Measurements from ENCODE around the gene XYLB. TPM values are rescaled to one million over a fixed set of nuclear protein-coding genes. Genes with fewer than 3 reads are reported as not detected.

Gene XYLB
- polyA plus RNA-seq, 1 donor from 2014 or later: 0.50 TPM

GRCh38 chr3:38459499-38460048 lies 113.0 kb downstream of the XYLB start:
- Histone ChIP-seq H4K20me1 (ENCODE audit: insufficient read depth) (peaks cover 20% of the 10 kb centered on the region), H3K9ac (ENCODE audit: low read length) (no peak overlapping the region), H3K4me3 (ENCODE audit: low read length) (no peak overlapping the region), H3K36me3 (ENCODE audit: insufficient read depth, low read length) (no peaks in the 10 kb centered on the region), H3K27ac (ENCODE audit: low read length) (no peak overlapping the region), H3F3A (ENCODE audit: insufficient read depth, low read length, poor library complexity, severe bottlenecking) (no peaks in the 10 kb centered on the region), H3K9me3 (ENCODE audit: low read length) (no peaks in the 10 kb centered on the region), H3K9me2 (ENCODE audit: insufficient read depth, low read length) (no peaks in the 10 kb centered on the region), H3K27me3 (ENCODE audit: insufficient read depth, low read depth, low read length) (no peaks in the 10 kb centered on the region), H3K79me2 (replicated peaks; ENCODE audit: insufficient read depth, low read length) (peaks cover 96% of the 10 kb centered on the region), H2AFZ (ENCODE audit: low read depth, low read length) (no peak overlapping the region), H3K4me2 (ENCODE audit: low read length) (no peak overlapping the region)
- TF ChIP-seq REST (IDR thresholded peaks at IDR 0.05; ENCODE audit: borderline replicate concordance) (no peak), MXI1 (conservative IDR thresholded peaks at IDR 0.05; ENCODE audit: poor library complexity, severe bottlenecking) (no peak), RAD21 (conservative IDR thresholded peaks at IDR 0.05) (no peak), EP300 (conservative IDR thresholded peaks at IDR 0.05; ENCODE audit: poor library complexity, severe bottlenecking) (no peak), TAF1 (IDR thresholded peaks at IDR 0.05; ENCODE audit: low read depth) (no peak), EZH2 (IDR thresholded peaks at IDR 0.05; ENCODE audit: borderline replicate concordance, insufficient read depth, low read length, poor library complexity, severe bottlenecking) (no peak), POLR2AphosphoS5 (IDR thresholded peaks at IDR 0.05) (no peak), SMC3 (conservative IDR thresholded peaks at IDR 0.05; ENCODE audit: poor library complexity) (no peak), CTCF (IDR thresholded peaks at IDR 0.05; ENCODE audit: poor library complexity, severe bottlenecking) (no peak)

GRCh38 chr3:38460377-38461270 lies 114.0 kb downstream of the XYLB start:
- H3K36me3 ChIP-seq (ENCODE audit: insufficient read depth, low read length): no peaks in the 10 kb centered on the region
- H3K4me3 ChIP-seq (ENCODE audit: low read length): no peak overlapping the region
- no peaks in the 10 kb centered on the region for H3K27me3 ChIP-seq (ENCODE audit: insufficient read depth, low read depth, low read length)
- H3K4me2 ChIP-seq (ENCODE audit: low read length): no peak overlapping the region
- H2AFZ ChIP-seq (ENCODE audit: low read depth, low read length): no peak overlapping the region
- H3K79me2 ChIP-seq (replicated peaks; ENCODE audit: insufficient read depth, low read length): peaks cover 96% of the 10 kb centered on the region
- H4K20me1 ChIP-seq (ENCODE audit: insufficient read depth): peaks cover 19% of the 10 kb centered on the region
- H3K27ac ChIP-seq (ENCODE audit: low read length): no peak overlapping the region
- peaks cover under 1% of the 10 kb centered on the region for H3F3A ChIP-seq (ENCODE audit: insufficient read depth, low read length, poor library complexity, severe bottlenecking)
- no peaks in the 10 kb centered on the region for H3K9me3 ChIP-seq (ENCODE audit: low read length)
- no peak for TF ChIP-seq MXI1 (conservative IDR thresholded peaks at IDR 0.05; ENCODE audit: poor library complexity, severe bottlenecking)
- TF ChIP-seq SMC3 (conservative IDR thresholded peaks at IDR 0.05; ENCODE audit: poor library complexity): no peak
- no peak for TF ChIP-seq RAD21 (conservative IDR thresholded peaks at IDR 0.05)
- no peak for TF ChIP-seq REST (IDR thresholded peaks at IDR 0.05; ENCODE audit: borderline replicate concordance)
- TF ChIP-seq POLR2AphosphoS5 (IDR thresholded peaks at IDR 0.05): no peak
- TF ChIP-seq CTCF (IDR thresholded peaks at IDR 0.05; ENCODE audit: poor library complexity, severe bottlenecking): no peak
- no peak for TF ChIP-seq EP300 (conservative IDR thresholded peaks at IDR 0.05; ENCODE audit: poor library complexity, severe bottlenecking)
- TF ChIP-seq EZH2 (IDR thresholded peaks at IDR 0.05; ENCODE audit: borderline replicate concordance, insufficient read depth, low read length, poor library complexity, severe bottlenecking): no peak
- H3K9me2 ChIP-seq (ENCODE audit: insufficient read depth, low read length): no peaks in the 10 kb centered on the region
- no peak overlapping the region for H3K9ac ChIP-seq (ENCODE audit: low read length)
